Adrenal gland (tissue), 12 donors: ENCODE data around the gene AGO3. TPM values are rescaled to one million over a fixed set of nuclear protein-coding genes. Genes with fewer than 3 reads are reported as not detected.

Experiments
- DNase-seq, 7 donors: peaks; one replicate each; pipeline ENCODE4 v3.0.0-alpha.2; 2019 to 2020
- H3K27ac ChIP-seq, 5 donors: fragments of 200-600 bp; sonication (generic) in 4 of 5; 1 replicate in 3 of 5; 2 replicates in 2 of 5; pipeline versions ENCODE4 v1.5.1 to v1.8.0; 2016 to 2020; ENCODE audit warnings: mild to moderate bottlenecking in 1 of 5
- H3K27me3 ChIP-seq: fragments of 200-600 bp; 2 replicates; pipeline ENCODE4 v1.8.0; 2021
- H3K36me3 ChIP-seq, 2 donors: fragments of 200-600 bp; replicated peaks in 1 of 2; 1 replicate in 1 of 2; 2 replicates in 1 of 2; pipeline versions ENCODE4 v1.5.1 to v1.8.0; 2018 to 2022
- H3K4me1 ChIP-seq, 2 donors: fragments of 200-600 bp; replicated peaks in 1 of 2; 1 replicate in 1 of 2; 2 replicates in 1 of 2; pipeline versions ENCODE4 v1.5.1 to v1.8.0; 2018 to 2021
- H3K4me3 ChIP-seq, 4 donors: fragments of 200-600 bp; sonication (generic) in 3 of 4; one replicate each; pipeline ENCODE4 v1.5.1; 2016 to 2018
- H3K9me3 ChIP-seq, 3 donors: fragments of 200-600 bp; sonication (generic) in 1 of 3; replicated peaks in 1 of 3; 1 replicate in 2 of 3; 2 replicates in 1 of 3; pipeline versions ENCODE4 v1.5.1 to v1.8.0; 2016 to 2021
- CTCF ChIP-seq, 6 experiments: fragments of 450-650 bp in 4 of 6; fragments of 200-600 bp in 2 of 6; sonication (generic) in 1 of 6; IDR thresholded peaks; 1 replicate in 5 of 6; 2 replicates in 1 of 6; pipeline versions ENCODE4 v1.5.1 to v1.8.0; 2016 to 2021; ENCODE audit warnings: antibody characterized with exemption in 6 of 6, mild to moderate bottlenecking in 2 of 6, moderate library complexity in 1 of 6
- POLR2A ChIP-seq, 2 donors: fragments of 450-650 bp; IDR thresholded peaks; one replicate each; pipeline ENCODE4 v1.6.1; 2017; ENCODE audit warnings: antibody characterized with exemption in 2 of 2, mild to moderate bottlenecking in 2 of 2, moderate library complexity in 1 of 2
- WGBS, 4 donors: extraction: QIAGEN DNeasy Blood & Tissue Kit in 2 of 4; methylation state at CpG; one replicate each; pipeline versions ENCODE4 v1.1.5 to v1.1.7; 2013 to 2017; 5-methylcytosine and 5-hydroxymethylcytosine counted together
- intact Hi-C, 2 donors: fragments of 100-400 bp; cut with DNase I; formaldehyde crosslinking; loops; one replicate each; pipeline versions ENCODE4 v1.14.1 to v1.15.0; 2022 to 2023
- polyA plus RNA-seq, 3 donors: library from polyadenylated mRNA; stranded (reverse); fragments of 200-250 nt in 2 of 3; fragments of 350-450 nt in 1 of 3; fragmentation: Illumina TruSeq in 1 of 3; extraction: RNeasy Lipid Tissue Mini Kit (QIAGEN cat#74804) in 1 of 3; gene quantifications; one replicate each; pipeline ENCODE4 v1.2.3, GENCODE V29; 2013 to 2014
- total RNA-seq, 9 donors: library from RNA; depleted of rRNA in 4 of 9; stranded (reverse); fragments of >200 nt in 4 of 9; fragments of 120-200 nt in 1 of 9; fragmentation: NEBNext Ultra II Directional in 1 of 9; extraction: Animal tissue kit (Norgen Biotek cat#: 25700) in 1 of 9; gene quantifications; one replicate each; pipeline versions ENCODE4 v1.1.0 to v1.2.4, GENCODE V29; 2013 to 2023
- donor health status: healthy with polysubstance abuse.
- donor health status: Bipolar disorder and iron deficiency.
- donor health status: DM: yes; HTN: yes; CAD: no.
- donor health status: DM: no; HTN: no; CAD: no.
- donor health status: DM: no; HTN: no; CAD: no.
- donor health status: DM: yes; HTN: yes; CAD: no.

Gene AGO3
- total and polyA plus RNA-seq, 12 donors, result 3.7 to 32.2 (median 20.8) TPM

DNA sequence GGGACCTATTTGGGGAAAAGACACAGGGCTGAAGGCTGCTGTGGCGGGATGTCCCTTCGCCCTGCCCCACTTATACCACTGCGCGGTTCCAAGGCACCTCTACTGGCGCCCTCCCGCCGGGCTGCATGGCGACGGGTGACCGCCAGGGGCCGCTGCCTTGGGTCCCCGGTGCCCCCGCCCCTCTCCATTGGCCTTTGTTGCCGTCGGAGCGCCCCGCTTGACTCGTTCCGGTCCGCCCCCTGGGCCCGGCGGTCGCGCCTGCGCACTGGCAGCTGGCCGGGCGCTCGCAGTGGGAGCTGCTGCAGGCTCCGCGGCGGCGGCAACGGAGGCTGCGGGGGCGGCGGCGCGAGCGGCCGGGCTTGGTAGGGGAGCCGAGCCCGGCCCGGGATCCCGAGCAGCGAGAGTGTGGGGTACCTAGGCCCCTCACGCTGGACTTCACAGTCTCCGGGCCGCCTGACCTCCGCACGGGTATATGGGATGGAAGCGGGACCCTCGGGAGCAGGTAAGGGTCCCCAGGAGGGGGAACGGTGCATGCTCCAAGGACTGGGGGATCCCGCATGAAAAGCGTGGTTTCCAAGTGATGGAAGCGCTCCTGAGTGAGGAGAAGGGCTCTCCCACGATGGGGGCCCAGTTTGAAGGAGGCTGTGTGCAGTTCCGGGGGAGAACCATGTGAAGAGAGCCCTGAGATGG, 47.8 kb upstream of the AGO3 start, which contains the start of gene AGO1:
TSS of gene AGO1 (plus strand) at position 265 of the 690 bp plus-strand sequence. CDS start at position 478, 213 bp downstream.
- H3K27ac ChIP-seq, result peak within 1 kb of the TSS; percentile 52 to 85 (median 74)
- TF ChIP-seq CTCF (IDR thresholded peaks at IDR 0.05) (peak; percentile 84 to 98 (median 92)), POLR2A (IDR thresholded peaks at IDR 0.05) (peak; percentile 60 to 87)
- intact Hi-C loops, result loop anchor here in 1 of 2 donors (10.0 kb wide), 1 partner anchor 202 kb away; the partner anchor contains the start of genes ADPRS and TEKT2
- peak within 1 kb of the TSS; percentile 74 to 97 (median 90) for H3K4me3 ChIP-seq
- peaks cover 0 to 36% of the 10 kb centered on the region in 2 donors for H3K4me1 ChIP-seq
- 0 to 2% (median 1%) methylated on average over 1 to 58 of the region's 58 CpGs for WGBS, 4 donors
- no peaks in the 10 kb centered on the region for H3K9me3 ChIP-seq
- H3K36me3 ChIP-seq, result no peaks in the 10 kb centered on the region
- peak; percentile 95 to 97 (median 95) for DNase-seq
- no peaks in the 10 kb centered on the region for H3K27me3 ChIP-seq

GRCh38 chr1:35883635-35884101, 47.2 kb upstream of the AGO3 start:
- Histone ChIP-seq H3K9me3 (no peaks in the 10 kb centered on the region), H3K36me3 (no peaks in the 10 kb centered on the region), H3K4me1 (peaks cover 0 to 36% of the 10 kb centered on the region in 2 donors), H3K4me3 (peak overlapping the region; percentile 74 to 97 (median 90)), H3K27me3 (no peaks in the 10 kb centered on the region), H3K27ac (peak overlapping the region; percentile 52 to 85 (median 74))
- TF ChIP-seq CTCF (IDR thresholded peaks at IDR 0.05) (no peak), POLR2A (IDR thresholded peaks at IDR 0.05) (no peak)
- intact Hi-C loops, result loop anchor here in 1 of 2 donors (10.0 kb wide), 1 partner anchor 201 kb away; the partner anchor contains the start of genes ADPRS and TEKT2
- DNase-seq, result peak; percentile 48 to 69 (median 59)
- 0 to 2% (median 1%) methylated on average over 13 to 29 of the region's 29 CpGs; no CpG with 5 or more reads in 1 of the 4 donors for WGBS, 4 donors

- no peak overlapping the region for H3K4me3 ChIP-seq
- TF ChIP-seq POLR2A (IDR thresholded peaks at IDR 0.05), result no peak
- no peak for TF ChIP-seq CTCF (IDR thresholded peaks at IDR 0.05)
- WGBS, 4 donors, result 46 to 71% (median 64%) methylated on average over 2 of the region's 2 CpGs
- peaks cover 0 to 36% of the 10 kb centered on the region in 2 donors for H3K4me1 ChIP-seq
- DNase-seq, result no peak
- H3K36me3 ChIP-seq, result peaks cover 0 to 7% of the 10 kb centered on the region in 2 donors
- H3K27me3 ChIP-seq, result no peaks in the 10 kb centered on the region
- peak overlapping the region in 1 of 5 donors; percentile 82 for H3K27ac ChIP-seq
- intact Hi-C loops, result loop anchor here in 1 of 2 donors (10.0 kb wide), 1 partner anchor 200 kb away; the partner anchor contains the start of genes ADPRS and TEKT2
- H3K9me3 ChIP-seq, result no peaks in the 10 kb centered on the region
Measured at GRCh38 chr1:35884934-35885333, 46.0 kb upstream of the AGO3 start.

DNA sequence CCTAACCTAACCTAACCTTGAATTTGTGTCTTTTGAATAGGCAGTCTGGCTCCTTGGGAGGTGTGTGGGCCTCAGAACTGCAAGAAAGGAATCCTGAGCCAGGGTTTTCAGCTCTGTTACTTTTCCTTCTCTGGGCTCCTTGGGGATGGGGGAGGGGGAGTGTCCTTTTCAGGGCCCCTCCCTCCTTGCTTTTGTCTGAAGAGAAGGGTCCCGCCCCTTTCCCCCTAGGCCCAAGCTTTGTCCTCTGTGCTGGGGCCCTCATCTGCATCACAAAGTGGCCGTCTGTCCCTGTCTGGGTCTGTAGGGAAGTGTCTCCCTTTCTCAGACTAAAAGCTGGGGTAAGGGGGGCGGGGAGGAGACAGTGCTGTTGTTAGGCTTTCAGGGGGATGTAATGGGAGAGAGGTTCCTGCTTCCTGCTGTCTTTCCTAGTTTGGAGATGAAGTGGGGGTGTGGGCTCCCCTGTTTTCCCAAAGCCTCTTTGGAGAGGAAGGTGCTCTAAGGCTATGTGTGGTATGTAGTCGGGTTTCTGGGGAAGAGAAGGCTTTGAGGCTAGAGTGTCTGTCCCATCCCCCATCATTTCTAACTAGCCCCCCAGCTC, 44.8 kb upstream of the AGO3 start:
- Histone ChIP-seq H3K4me1 (peaks cover 0 to 36% of the 10 kb centered on the region in 2 donors), H3K4me3 (no peak overlapping the region), H3K9me3 (no peaks in the 10 kb centered on the region), H3K27ac (peak overlapping the region in 1 of 5 donors; percentile 1), H3K27me3 (no peaks in the 10 kb centered on the region), H3K36me3 (peaks cover 0 to 17% of the 10 kb centered on the region in 2 donors)
- TF ChIP-seq CTCF (IDR thresholded peaks at IDR 0.05) (no peak), POLR2A (IDR thresholded peaks at IDR 0.05) (no peak)
- 62 to 69% (median 66%) methylated on average over 4 of the region's 4 CpGs for WGBS, 4 donors
- intact Hi-C loops, result loop anchor here in 1 of 2 donors (10.0 kb wide), 1 partner anchor 199 kb away; the partner anchor contains the start of genes ADPRS and TEKT2
- DNase-seq, result no peak
